ENCODE results near the gene ATP2B2.

DNA sequence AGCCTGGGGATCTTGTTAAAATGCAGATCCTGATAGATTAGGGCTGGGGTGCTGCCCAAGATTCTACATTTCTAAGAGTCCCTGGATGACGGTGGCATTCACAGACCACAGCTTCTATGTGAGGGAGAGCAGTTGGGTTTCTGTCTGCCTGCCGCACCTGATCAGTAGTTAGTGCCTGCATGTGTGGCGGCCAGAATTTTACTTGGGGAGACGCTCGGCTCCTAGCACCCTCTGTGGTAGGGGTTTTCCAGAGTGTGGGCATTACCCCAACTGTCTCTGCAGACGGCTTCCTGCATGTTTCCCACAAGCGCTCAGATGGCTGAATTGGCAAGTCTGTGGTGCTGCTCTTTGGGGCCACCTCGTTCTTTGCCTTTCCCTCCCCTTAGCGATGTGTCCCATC is 220.9 kb downstream of the ATP2B2 start:
- TF ChIP-seq EZH2 (IDR thresholded peaks at IDR 0.05; ENCODE audit: low read depth, unreplicated experiment) (no peak), JUNB (IDR thresholded peaks at IDR 0.05; ENCODE audit: unreplicated experiment) (no peak), POLR2AphosphoS5 (IDR thresholded peaks at IDR 0.05; ENCODE audit: low read depth) (no peak), CREB1 (CRISPR knock-in tag; IDR thresholded peaks at IDR 0.05; ENCODE audit: low read depth) (no peak), CTCF (conservative IDR thresholded peaks at IDR 0.05; ENCODE audit: low read depth in 2 of 2) (no peak), REST (IDR thresholded peaks at IDR 0.05; ENCODE audit: unreplicated experiment) (no peak)

Data from GM23338 (cell line).